ENCODE measurements around the gene LMBR1L. TPM values are rescaled to one million over a fixed set of nuclear protein-coding genes. Genes with fewer than 3 reads are reported as not detected.

LMBR1L gene
- total and polyA plus RNA-seq, 10 of the 15 experiments (the other 5 are each of a cell fraction or from before 2014, with no cell fraction given) = 2.1 to 42.6 (median 20.0) TPM

- TF ChIP-seq ZBTB40 (IDR thresholded peaks at IDR 0.05; ENCODE audit: borderline replicate concordance) (no peak), RELA (IDR thresholded peaks at IDR 0.05; ENCODE audit: borderline replicate concordance, partially characterized antibody) (no peak), KDM1A (IDR thresholded peaks at IDR 0.05; ENCODE audit: borderline replicate concordance) (no peak), NFXL1 (IDR thresholded peaks at IDR 0.05; ENCODE audit: borderline replicate concordance) (no peak), IRF5 (IDR thresholded peaks at IDR 0.05; ENCODE audit: borderline replicate concordance) (no peak), SMARCA5 (IDR thresholded peaks at IDR 0.05) (peak; percentile 29; the same call in 1 of the 2 replicates), RCOR1 (conservative IDR thresholded peaks at IDR 0.05; ENCODE audit: low read depth, low read length) (no peak), FOS (IDR thresholded peaks at IDR 0.05; ENCODE audit: borderline replicate concordance, extremely low read depth, insufficient read length) (no peak), STAT1 (conservative IDR thresholded peaks at IDR 0.05) (no peak), E4F1 (IDR thresholded peaks at IDR 0.05; ENCODE audit: borderline replicate concordance, partially characterized antibody) (no peak), ZNF217 (IDR thresholded peaks at IDR 0.05) (0 out of 2 replicates have a peak, but pooled peaks have one; percentile 11), LARP7 (IDR thresholded peaks at IDR 0.05) (peak; percentile 54), ZBTB11 (CRISPR knock-in tag; IDR thresholded peaks at IDR 0.05) (no peak), PAX5 (IDR thresholded peaks at IDR 0.05; ENCODE audit: borderline replicate concordance, low read depth, low read length) (no peak), JUND (IDR thresholded peaks at IDR 0.05; ENCODE audit: low read depth, low read length) (no peak), IKZF1 (conservative IDR thresholded peaks at IDR 0.05) (peak; percentile 52), SIX5 (IDR thresholded peaks at IDR 0.05; ENCODE audit: low read depth, low read length, severe bottlenecking) (no peak)
Measured at GRCh38 chr12:49131051-49131893, 20.6 kb upstream of the LMBR1L start, which contains the start of gene TUBA1B (continued).

Measured in GM12878 (cell line).